Stimulated activated CD4-positive, alpha-beta T cell treated with anti-CD3 and anti-CD28 coated beads, Interleukin-12 subunit alpha, Interleukin-12 subunit beta, amount 100 ng/mL, for 24 hours (primary cell): Measurements from ENCODE around the gene CD164L2.
"Not testable (repeated sequence)": the region's sequence is repeated elsewhere in the genome, so short reads cannot be mapped to it uniquely, and the experiment has no call there.

Experiments
- DNase-seq, 2 experiments: peaks; one replicate each; pipeline ENCODE4 v3.0.0-alpha.2; 2020; ENCODE audit warnings: low read depth in 2 of 2

CD164L2 gene

GRCh38 chr1:27405598-27406361 lies 22.6 kb upstream of the CD164L2 start:
- DNase-seq = not testable (repeated sequence)

- no peak for DNase-seq
Measured at GRCh38 chr1:27405074-27405473, 21.9 kb upstream of the CD164L2 start.

GRCh38 chr1:27403931-27404330 lies 20.8 kb upstream of the CD164L2 start:
- DNase-seq = no peak

- no peak for DNase-seq
Measured at GRCh38 chr1:27403065-27403726, 20.1 kb upstream of the CD164L2 start.

GRCh38 chr1:27402349-27402754 lies 19.2 kb upstream of the CD164L2 start:
- no peak for DNase-seq

- DNase-seq = no peak
Measured at GRCh38 chr1:27400963-27401341, 17.8 kb upstream of the CD164L2 start.

GRCh38 chr1:27400082-27400962 lies 17.2 kb upstream of the CD164L2 start:
- no peak for DNase-seq

- DNase-seq = no peak
Measured at GRCh38 chr1:27399251-27400025, 16.3 kb upstream of the CD164L2 start.

- no peak for DNase-seq
Measured at GRCh38 chr1:27398405-27399149, 15.4 kb upstream of the CD164L2 start.

GRCh38 chr1:27397749-27398148 lies 14.6 kb upstream of the CD164L2 start:
- DNase-seq = no peak

- DNase-seq = no peak
Measured at GRCh38 chr1:27397110-27397509, 14.0 kb upstream of the CD164L2 start.

- peak; percentile 52 to 73 for DNase-seq
Measured at GRCh38 chr1:27395441-27396195, 12.5 kb upstream of the CD164L2 start.

- DNase-seq = no peak
Measured at GRCh38 chr1:27394925-27395324, 11.8 kb upstream of the CD164L2 start.

- no peak for DNase-seq
Measured at GRCh38 chr1:27394282-27394658, 11.1 kb upstream of the CD164L2 start.

- DNase-seq = no peak
Measured at GRCh38 chr1:27393641-27394281, 10.6 kb upstream of the CD164L2 start.

GRCh38 chr1:27392778-27393635 lies 9.9 kb upstream of the CD164L2 start:
- no peak for DNase-seq

GRCh38 chr1:27392096-27392777 lies 9.1 kb upstream of the CD164L2 start, which contains the start of gene GPR3:
Gene GPR3 (plus strand): TSS chr1:27392622. CDS start chr1:27393799, 1,177 bp downstream.
- peak; percentile 87 to 93 for DNase-seq

- no peak for DNase-seq
Measured at GRCh38 chr1:27391511-27392095, 8.5 kb upstream of the CD164L2 start.
